Measurements from ENCODE around the gene GALNT2. TPM values are rescaled to one million over a fixed set of nuclear protein-coding genes. Genes with fewer than 3 reads are reported as not detected.

The GALNT2 gene
- total and polyA plus RNA-seq, 12 donors: 22.3 to 220 (median 85.7) TPM

DNA sequence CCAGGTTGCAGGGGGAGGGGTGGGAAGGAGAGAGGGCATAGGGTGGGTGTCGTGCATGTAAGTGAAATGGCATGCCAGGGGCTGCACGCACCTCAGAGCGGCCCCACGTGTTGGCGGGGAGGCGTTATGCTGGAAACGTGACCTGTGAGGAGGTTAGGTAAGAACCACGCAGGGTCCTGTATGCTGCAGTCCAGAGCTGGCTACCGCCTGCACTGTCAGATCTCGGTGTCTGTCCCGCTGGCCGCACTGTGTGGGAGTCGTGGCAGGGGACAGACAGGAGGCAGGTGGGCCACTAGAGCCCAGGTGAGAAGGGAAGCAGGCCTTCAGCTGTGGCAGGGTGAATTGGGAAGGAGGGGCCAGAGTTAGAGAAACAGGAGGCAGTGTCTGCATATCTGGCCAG lies 79.7 kb downstream of the GALNT2 start:
- TF ChIP-seq CTCF (IDR thresholded peaks at IDR 0.05): no peak
- TF ChIP-seq POLR2A (IDR thresholded peaks at IDR 0.05): no peak
- no peak for DNase-seq
- intact Hi-C loops (cut with DNase I): no loop called here
- Histone ChIP-seq H3K27ac (no peak overlapping the region), H3K4me1 (replicated peaks in 1 of 2) (peaks cover 14 to 55% of the 10 kb centered on the region in 2 donors), H3K27me3 (no peaks in the 10 kb centered on the region), H3K9me3 (replicated peaks in 1 of 3) (no peaks in the 10 kb centered on the region), H3K36me3 (replicated peaks in 1 of 2) (no peaks in the 10 kb centered on the region), H3K4me3 (no peak overlapping the region)
- WGBS, 4 donors: 89 to 94% (median 93%) methylated on average over 13 of the region's 13 CpGs

- no peak for TF ChIP-seq CTCF (IDR thresholded peaks at IDR 0.05)
- no peak for TF ChIP-seq POLR2A (IDR thresholded peaks at IDR 0.05)
- Histone ChIP-seq H3K9me3 (replicated peaks in 1 of 3) (no peaks in the 10 kb centered on the region), H3K27me3 (no peaks in the 10 kb centered on the region), H3K4me1 (replicated peaks in 1 of 2) (peaks cover 14 to 58% of the 10 kb centered on the region in 2 donors), H3K36me3 (replicated peaks in 1 of 2) (no peaks in the 10 kb centered on the region), H3K4me3 (no peak overlapping the region), H3K27ac (peak overlapping the region in 1 of 5 donors; percentile 1)
- DNase-seq: no peak
- intact Hi-C loops (cut with DNase I): no loop called here
- 54 to 63% (median 61%) methylated on average over 15 of the region's 15 CpGs for WGBS, 4 donors
These were observed 80.5 kb downstream of the GALNT2 start for GRCh38 chr1:230147253-230148125.

DNA sequence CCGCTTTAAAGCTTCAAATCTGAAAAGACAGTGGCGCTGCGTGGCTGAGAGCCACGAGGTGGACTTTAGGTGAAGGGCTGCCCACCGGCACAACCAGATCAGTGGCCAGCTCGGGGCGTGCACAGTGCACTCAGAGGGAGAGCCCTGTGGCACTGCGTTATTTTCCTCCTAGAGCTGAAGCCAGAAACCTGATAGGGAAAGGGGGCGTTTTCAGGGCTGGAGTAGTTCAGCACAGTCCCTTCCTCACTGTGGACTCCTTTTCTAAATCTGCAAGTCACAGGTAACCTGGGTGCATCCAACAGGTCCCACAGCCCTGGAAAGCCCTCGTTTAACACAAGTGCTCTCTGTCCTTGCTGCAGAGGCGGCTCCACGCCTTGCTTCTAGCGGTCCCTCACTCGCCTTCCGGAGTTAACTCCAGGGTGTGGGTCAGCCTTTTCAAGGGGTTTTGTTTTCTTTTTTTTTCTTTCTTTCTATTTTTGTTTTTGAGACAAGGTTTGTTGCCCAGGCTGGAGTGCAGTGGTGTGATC lies 81.2 kb downstream of the GALNT2 start:
- H3K9me3 ChIP-seq (replicated peaks in 1 of 3): no peaks in the 10 kb centered on the region
- no peak for DNase-seq
- intact Hi-C loops (cut with DNase I): no loop called here
- no peak overlapping the region for H3K27ac ChIP-seq
- H3K4me1 ChIP-seq (replicated peaks in 1 of 2): peaks cover 15 to 65% of the 10 kb centered on the region in 2 donors
- H3K4me3 ChIP-seq: no peak overlapping the region
- H3K27me3 ChIP-seq: no peaks in the 10 kb centered on the region
- WGBS, 4 donors: 87 to 91% (median 90%) methylated on average over 15 of the region's 15 CpGs
- TF ChIP-seq POLR2A (IDR thresholded peaks at IDR 0.05) (no peak), CTCF (IDR thresholded peaks at IDR 0.05) (no peak)
- H3K36me3 ChIP-seq (replicated peaks in 1 of 2): no peaks in the 10 kb centered on the region

- Histone ChIP-seq H3K4me3 (no peak overlapping the region), H3K4me1 (replicated peaks in 1 of 2) (peaks cover 22 to 70% of the 10 kb centered on the region in 2 donors), H3K27me3 (no peaks in the 10 kb centered on the region), H3K36me3 (replicated peaks in 1 of 2) (no peaks in the 10 kb centered on the region), H3K27ac (no peak overlapping the region), H3K9me3 (replicated peaks in 1 of 3) (no peaks in the 10 kb centered on the region)
- DNase-seq: no peak
- intact Hi-C loops (cut with DNase I): no loop called here
- TF ChIP-seq CTCF (IDR thresholded peaks at IDR 0.05) (no peak), POLR2A (IDR thresholded peaks at IDR 0.05) (no peak)
- 86 to 88% (median 87%) methylated on average over 11 of the region's 11 CpGs for WGBS, 4 donors
These were observed 81.9 kb downstream of the GALNT2 start for GRCh38 chr1:230148768-230149469.

Measured in adrenal gland (tissue), 12 donors.